ENCODE results near the gene HHAT.

The HHAT gene

DNA sequence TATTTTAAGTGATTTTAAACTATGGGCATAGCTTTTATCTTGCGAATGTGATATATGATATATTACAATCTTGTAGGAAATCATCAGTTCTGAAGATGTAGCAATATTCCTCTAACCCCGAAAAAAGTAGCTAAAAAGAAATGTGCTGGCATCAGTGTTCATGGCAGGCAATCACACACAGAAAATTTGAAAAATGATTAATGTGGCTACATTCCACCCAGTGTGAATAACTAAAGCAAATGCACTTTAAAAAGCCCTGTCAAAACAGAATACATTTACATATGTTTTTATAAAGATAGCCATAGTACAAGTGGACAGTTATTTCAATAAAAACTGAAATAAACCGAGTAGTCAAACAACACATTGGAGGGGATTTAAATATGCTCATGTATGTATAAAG is 260.2 kb downstream of the HHAT start:
- DNase-seq (ENCODE audit: low read depth in 2 of 2, low spot score in 1 of 2): no peak

DNA sequence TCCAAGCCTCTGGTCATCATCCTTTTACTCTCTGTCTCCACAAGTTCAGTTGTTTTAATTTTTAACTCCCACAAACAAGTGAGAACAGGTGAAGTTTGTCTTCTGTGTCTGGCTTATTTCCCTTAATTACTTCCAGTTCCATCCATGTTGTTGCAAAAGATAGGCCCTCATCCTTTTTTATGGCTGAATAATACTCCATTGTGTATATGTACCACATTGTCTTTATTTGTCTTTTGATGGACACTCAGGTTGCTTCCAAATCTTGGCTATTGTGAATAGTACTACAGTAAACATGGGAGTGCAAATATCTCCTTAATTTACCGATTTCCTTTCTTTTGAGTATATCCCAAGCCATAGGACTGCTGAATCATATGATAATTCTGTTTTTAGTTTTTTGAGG is 262.5 kb downstream of the HHAT start:
- no peak for DNase-seq (ENCODE audit: low read depth in 2 of 2, low spot score in 1 of 2)

DNA sequence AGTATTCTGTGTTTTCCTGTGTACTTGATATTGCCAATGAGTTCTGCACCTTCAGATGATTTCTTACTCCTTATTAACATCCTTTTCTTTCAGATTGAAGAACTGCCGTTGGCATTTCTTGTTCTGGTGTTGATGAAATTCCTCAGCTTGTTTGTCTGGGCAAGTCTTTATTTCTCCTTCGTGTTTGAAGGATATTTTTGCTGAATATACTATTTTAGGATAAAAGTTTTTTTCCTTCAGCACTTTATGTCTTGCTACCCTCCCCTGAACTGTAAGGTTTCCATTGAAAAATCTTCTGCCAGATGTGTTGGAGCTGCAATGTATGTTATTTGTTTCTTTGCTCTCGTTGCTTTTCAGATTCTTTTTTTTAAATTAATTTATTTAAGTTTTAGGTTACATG is 265.9 kb downstream of the HHAT start:
- DNase-seq (ENCODE audit: low read depth in 2 of 2, low spot score in 1 of 2): no peak

DNA sequence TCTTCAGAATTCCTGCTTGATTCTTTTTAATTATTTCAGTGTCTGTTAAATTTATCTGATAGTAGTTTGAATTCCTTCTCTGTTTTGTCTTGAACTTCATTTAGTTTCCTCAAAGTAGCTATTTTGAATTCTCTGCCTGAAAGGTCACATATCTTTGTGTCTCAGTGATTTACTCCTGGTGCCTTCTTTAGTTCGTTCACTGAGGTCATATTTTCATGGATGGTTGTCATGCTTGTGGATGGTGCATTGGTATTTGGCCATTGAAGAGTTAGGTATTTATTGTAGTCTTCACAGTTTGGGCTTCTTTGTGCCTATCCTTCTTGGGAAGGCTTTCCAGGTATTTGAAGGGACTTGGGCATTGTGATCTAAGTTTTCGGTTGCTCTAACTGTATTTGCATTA is 267.9 kb downstream of the HHAT start:
- DNase-seq (ENCODE audit: low read depth in 2 of 2, low spot score in 1 of 2): no peak

DNA sequence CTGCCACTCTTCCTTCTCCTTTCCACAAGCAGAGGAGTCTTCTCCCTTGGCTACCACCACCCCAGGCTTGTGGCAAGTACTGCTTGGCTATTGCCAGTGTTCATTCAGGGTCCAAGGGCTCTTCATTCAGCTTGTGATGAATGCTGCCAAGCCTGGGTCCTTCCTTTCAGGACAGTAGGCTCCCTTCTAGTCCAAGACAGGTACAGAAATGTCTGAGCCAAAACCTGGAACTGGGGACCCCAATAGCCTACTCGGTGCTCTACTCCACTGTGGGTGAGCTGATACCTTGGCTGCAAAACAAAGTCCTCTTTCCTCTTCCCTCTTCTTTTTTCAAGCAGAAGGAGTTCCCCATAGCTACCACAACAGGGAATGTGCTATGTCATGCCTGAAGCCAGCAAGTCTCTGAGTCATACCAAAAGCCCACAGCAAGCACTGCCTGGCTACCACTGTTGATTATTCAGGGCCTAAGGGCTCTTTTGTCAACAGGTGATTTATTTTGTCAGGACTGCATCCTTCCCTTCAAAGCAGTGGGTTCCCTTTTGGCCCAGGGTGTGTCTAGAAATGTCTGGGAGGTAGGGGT is 268.9 kb downstream of the HHAT start:
- DNase-seq (ENCODE audit: low read depth in 2 of 2, low spot score in 1 of 2): no peak

DNA sequence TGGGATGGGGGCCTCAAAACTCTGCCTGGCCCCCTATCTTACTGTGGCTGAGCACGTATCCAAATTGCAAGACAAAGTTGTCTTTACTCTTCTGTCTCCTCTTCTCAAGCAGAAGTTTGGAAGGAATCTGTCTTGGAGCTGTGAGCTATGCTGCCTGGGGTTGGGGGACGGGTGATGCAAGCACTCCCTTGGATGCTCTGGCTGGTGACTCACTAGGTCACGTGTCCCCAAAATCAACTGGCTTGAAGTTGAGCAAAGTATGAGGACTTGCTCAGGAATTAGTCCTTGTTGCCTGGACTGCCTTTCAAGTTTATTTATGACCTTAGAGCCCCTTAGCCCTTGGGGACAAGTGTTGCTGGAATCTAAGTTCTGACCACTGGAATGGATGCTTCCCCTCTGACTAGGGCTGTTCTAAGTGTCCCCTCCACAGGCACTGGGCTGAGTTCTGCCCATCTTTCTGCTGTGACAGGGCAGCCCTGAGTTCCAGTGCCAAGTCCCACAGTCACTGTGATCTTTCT is 269.5 kb downstream of the HHAT start:
- DNase-seq (ENCODE audit: low read depth in 2 of 2, low spot score in 1 of 2): no peak

DNA sequence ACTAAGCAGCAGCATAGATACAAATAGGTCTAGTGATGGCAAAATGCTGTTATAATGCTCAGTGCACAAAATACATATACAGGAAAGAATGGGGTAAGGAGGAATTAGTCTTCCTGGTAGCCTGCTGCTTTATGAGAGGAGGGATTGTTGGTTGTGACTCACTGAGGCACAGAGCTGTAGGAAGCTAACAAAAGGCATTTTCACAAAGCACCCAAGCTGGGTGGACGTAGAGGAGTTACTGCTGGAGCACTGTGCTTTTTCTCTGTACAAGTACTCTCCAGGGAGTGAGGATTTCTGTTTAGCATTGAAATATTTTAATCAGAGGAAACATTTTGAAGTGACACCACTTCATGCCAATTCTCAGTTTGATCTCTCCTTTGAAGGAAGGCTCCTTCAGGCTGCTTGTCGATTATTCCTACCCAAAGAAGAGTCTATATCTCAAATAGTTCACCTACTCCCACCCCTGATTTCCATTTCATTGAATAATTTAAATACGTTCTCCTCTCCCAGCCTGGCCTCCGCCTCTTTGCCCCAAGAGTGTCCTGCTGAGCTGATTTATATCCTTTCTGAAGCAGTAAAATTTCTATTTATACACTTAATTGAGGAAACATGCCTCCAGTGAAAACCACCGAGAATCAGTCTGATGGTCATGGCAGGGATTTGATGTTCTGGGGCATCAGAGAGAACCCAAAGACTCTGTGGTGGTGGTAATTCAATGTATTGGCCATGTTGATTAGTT is 271.9 kb downstream of the HHAT start:
- DNase-seq (ENCODE audit: low read depth in 2 of 2, low spot score in 1 of 2): no peak

DNA sequence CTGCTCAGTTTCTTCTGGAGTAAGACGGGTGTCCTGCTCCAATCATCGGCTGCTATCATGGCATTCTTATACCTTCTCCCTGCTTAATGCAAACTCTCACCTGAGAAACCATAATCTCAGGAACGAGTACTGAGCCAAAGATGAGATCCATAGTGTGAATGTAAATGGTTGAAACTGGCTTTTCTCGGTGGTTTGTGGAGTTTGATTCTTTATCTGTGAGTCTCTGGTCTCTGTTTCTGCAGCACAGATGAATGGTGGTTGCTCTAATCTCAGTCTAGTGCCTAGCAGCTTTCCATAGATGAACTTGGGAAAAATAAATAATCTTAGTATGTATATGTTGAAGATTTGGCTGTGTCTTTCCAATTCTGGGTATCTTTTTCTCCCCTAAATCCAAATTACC is 274.4 kb downstream of the HHAT start:
- DNase-seq (ENCODE audit: low read depth in 2 of 2, low spot score in 1 of 2): no peak

DNA sequence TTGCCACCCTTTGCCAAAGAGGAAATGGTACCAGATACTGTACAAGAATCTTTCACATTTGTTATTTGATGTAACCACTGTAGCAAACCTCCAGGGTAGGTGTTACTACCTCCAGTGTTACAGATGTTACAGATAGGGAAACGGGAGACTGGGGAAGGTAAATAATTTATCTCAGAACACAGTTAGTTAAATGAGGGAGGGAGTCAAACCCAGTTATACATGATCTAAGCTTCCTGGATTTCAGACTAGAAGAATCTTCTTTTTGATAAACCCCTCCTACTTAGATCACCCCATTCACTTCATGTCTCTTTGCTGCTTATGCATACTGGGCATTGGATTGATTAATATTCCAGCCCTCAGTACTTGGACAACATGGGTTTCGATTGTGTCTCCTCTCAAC is 276.4 kb downstream of the HHAT start:
- DNase-seq (ENCODE audit: low read depth in 2 of 2, low spot score in 1 of 2): no peak

DNA sequence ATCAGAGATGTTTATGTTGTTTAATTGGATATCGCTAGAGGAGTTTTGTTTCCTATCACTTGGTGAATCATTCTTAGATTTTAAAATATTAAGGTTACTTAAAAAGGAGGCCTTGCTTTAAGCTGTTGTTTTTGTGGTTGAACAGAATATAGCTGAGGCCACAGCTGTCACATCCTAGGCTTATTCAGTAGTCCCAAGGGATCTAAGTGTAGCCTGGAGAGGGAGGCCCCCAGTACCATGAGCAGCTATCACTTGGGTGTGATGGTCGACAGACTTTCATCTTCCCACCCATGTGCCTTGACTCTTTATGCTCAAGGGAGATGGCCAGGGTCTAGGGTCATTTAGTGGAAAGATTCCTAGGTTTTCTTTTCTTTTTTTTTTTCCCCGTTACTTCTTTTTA is 278.7 kb downstream of the HHAT start:
- DNase-seq (ENCODE audit: low read depth in 2 of 2, low spot score in 1 of 2): no peak

DNA sequence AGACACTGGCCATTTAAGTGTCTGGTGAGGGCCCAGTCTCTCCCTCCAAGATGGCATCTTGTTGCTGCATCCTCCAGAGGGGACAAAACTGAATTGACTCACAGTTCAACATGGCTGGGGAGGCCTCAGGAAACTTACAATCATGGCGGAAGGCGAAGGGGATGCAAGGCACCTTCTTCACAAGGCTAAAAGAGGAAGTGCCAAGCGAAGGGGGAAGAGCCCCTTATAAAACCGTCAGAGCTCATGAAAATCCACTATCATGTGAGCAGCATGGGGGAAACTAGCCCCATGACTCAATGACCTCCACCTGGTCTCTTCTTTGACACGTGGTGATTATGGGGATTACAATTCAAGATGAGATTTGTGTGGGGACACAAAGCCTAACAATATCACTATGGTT is 280.1 kb downstream of the HHAT start:
- no peak for DNase-seq (ENCODE audit: low read depth in 2 of 2, low spot score in 1 of 2)

DNA sequence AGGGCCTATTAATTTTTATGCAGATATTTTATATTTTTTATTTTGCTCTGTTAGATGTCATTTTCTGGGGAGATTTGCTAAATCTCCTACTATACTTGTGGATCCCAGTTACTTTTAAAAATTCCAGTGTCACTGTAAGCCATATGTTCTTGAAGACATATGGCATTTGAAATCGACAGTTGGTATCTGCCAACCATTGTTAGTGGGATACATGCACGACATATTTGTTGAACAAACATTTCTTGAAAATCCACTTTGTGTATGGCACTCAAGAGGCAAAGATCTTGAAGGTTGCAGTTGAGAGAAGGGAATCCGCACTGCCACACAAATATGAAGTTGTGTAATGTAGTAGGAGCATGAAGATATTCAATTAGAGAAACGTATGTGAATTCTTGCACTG is 287.7 kb downstream of the HHAT start:
- no peak for DNase-seq (ENCODE audit: low read depth in 2 of 2, low spot score in 1 of 2)

DNA sequence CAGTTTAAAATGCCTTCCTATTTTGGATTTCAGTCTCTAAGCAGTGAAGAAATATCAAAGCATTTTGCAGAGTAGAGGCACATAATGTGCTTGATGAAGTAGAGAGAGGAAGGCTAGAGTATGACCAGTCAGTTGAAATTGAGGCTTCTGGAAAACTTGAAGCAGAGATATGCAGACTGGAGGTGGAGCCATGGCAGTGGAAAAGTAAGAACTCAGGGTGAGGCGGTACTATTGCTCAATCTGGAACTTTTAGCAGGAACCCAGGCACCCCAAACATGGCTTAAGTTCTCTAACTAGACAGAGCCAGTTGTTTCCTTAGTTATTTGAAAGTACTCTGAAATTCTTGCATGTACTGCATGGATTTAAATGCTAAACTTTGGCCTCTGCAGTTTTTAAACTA is 288.6 kb downstream of the HHAT start:
- DNase-seq (ENCODE audit: low read depth in 2 of 2, low spot score in 1 of 2): no peak

DNA sequence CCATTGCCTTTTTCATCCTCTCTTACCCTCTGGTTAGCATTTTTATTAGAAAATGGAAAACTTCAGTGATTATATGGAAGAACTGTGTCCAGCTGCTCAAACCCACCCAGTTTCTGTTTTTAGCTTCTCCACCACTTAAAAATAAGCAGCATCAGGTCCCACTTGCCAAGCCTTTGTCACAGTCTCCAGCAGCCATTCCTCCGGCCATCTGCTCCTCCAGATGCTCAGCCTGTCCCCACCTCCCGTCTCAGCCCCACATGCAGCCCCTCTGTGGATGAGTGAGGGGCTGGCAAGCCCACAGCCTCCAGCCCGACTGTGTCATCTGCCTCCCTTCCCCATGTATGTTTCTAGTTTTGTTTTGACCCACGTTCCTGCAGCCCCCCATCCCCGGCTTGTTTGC is 289.7 kb downstream of the HHAT start:
- no peak for DNase-seq (ENCODE audit: low read depth in 2 of 2, low spot score in 1 of 2)

DNA sequence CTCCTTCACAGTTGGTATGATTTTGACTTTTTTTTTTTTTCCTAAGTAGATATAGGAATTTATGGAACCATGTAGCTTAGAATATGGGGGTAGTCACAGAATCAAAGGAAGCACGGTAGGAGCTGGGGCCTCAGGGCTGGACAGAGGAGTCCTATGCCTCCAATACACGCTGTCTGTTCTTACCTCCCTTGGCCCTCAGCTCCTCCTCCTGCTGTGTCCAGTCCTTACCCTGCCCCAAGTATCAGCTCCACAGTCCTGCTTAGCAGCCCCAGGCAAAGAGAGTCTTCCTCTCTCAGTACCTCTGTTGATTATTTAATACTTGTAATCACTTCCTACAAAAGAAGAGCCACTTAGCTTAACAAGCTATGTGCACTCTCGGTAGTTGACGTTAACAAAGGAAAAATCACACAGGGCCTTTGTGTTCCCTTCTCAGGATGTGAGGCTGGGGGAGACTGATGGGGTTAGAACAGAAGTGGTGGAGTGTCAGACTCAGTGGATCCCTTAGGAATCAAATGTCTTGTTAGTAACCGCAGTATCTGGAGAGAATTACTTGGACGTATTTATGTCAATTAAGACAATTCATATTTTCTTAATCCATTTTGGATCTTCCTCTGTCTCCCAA is 292.3 kb downstream of the HHAT start:
- DNase-seq (ENCODE audit: low read depth in 2 of 2, low spot score in 1 of 2): no peak

DNA sequence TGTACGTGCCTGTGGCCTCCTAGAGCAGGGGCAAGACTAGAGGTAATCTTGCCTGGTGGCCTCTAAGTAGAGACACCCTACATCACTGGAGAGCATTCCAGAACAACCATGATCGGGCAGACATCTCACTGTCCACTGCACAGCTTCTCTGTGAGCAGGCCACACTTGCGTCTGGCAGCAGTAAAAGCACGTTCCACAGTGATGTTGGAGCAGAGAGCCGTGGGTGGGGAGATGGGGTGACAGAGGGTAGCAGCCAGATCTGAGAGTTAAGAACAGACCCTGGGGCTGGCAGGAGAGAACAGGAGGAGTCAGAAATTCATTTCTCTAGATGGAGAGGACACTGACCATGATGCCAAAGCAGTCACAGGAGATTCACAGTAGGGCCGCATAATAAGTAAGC is 293.0 kb downstream of the HHAT start:
- DNase-seq (ENCODE audit: low read depth in 2 of 2, low spot score in 1 of 2): no peak

DNA sequence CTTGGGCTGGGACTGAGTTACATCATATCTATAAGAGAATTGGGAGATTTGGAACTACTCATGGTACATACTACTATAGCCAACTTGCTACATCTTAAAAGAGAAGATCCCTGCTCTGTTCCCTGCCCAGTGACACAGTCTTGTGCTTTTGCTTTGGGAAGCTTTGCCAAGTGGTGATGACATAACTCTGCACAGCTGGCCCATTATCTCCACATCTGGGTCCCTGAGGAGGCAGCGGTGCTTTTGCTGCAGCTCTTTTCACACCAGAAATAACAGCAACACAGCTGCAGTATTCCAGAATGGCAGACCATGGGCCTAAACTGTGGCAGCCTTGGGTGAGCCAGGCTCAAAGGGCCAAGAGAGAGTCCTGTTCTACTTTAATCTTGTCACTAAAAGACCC is 296.0 kb downstream of the HHAT start:
- no peak for DNase-seq (ENCODE audit: low read depth in 2 of 2, low spot score in 1 of 2)

DNA sequence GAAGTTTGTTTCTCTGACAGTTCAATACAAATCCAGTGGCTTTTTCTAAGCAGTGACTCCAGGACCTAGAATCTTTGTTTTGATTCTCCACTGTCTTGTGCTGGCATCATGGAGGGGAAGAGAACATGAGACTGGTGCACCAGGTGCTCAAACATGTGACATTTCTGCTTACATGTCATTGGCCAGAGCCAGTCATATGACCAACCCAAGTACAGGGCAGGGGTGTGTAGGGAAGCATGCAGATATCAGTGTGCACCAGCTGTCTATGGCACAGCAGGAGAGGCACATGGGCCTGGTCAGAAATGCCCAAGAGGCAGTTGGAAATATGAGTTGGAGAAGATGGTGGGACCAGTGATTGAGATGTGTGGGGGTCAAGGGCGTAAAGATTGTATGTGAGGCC is 297.0 kb downstream of the HHAT start:
- DNase-seq (ENCODE audit: low read depth in 2 of 2, low spot score in 1 of 2): no peak

DNA sequence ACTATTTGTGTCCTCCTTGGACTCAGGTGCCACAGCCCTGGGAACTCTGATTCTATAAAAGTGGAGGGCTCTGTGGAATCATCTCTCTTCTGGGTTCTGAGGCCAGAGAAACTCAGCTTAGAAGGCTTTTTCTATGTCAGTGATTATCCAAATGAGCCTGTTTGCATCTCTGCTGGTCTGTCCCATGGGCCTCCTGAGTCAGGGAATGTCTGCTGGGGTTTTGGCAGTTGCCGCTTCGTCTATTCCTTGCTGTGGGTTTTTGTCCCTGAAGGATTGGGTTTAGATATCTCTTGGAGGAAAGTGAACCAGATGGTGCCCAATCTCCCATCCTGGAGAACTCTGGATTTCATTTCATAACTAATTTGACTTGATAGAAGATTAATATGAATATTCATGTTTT is 297.6 kb downstream of the HHAT start:
- DNase-seq (ENCODE audit: low read depth in 2 of 2, low spot score in 1 of 2): no peak

DNA sequence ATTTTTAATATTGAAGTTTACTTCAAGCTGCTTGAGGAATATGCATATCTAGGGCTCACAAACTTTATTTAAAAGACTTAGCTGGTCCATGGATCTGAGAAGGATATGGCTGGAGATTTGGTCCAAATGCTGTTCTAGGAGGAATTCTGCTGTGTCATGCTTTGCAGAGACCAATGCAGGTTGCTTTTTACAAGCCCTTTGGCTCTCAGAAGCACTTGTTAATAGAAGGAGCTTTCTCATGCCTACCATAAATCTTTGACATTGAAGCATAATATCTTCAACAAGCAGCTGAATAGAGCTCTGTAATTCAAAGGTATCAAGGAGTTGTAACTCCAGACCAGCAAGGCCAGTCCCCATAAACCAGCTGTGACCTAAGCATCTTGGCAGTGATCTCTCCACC is 299.1 kb downstream of the HHAT start:
- DNase-seq (ENCODE audit: low read depth in 2 of 2, low spot score in 1 of 2): no peak

DNA sequence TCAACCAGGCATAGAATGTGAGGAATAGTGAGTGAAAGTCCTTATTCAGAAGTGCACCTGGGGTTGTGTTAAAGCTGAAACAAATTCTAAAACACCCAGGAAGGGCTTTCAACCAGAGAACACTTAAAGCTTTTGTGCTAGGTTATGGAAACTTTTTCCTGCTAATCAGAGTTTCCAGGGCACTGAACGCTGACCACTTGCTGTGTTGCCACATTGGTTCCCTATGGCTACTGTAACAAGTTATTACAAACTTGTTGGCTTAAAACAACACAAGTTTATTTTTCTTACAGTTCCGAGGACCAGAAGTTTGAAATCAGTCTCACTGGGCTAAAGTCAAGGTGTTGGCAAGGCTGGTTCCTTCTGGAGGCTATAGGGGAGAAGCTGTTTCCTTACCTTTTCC is 300.6 kb downstream of the HHAT start:
- DNase-seq (ENCODE audit: low read depth in 2 of 2, low spot score in 1 of 2): no peak

DNA sequence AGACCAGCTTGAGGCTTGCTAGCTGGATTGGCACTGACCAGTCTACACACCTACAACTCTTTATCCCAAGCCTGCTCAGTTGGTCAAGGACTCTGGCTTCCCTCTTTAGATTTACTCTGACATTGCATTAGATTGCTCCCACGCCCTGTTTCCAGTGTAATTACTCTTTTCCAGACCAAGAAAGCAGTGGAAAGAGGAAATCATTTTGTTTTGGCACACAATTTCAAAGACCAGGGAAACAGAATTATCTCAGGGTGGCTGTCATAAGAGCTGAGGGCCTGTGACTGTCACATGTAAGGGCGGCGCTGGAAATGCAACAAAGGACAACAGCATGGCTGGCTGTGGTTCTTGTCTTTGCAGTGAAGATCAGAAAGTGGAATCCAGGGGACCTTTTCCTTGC is 302.7 kb downstream of the HHAT start:
- DNase-seq (ENCODE audit: low read depth in 2 of 2, low spot score in 1 of 2): no peak

DNA sequence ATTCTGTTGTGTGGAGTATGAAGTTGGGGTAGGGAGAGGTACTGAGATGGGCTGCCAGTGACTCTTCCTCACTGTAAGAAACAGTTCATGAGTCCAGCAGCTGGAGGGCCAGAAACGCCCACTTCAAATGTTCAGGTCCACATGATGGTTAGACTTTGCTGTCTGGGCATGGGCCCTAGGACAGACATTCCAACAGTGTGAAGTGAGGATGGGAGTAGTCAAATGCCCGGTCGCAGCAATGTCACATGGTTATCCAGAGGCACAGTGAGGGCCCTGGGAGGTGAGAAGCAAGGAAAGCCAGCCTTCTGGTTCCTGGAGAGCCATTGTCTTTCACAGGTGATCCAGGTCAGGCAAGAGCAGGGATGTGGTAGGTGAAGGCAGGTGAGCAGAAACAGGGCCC is 304.4 kb downstream of the HHAT start:
- no peak for DNase-seq (ENCODE audit: low read depth in 2 of 2, low spot score in 1 of 2)

Data from stimulated activated CD8-positive, alpha-beta memory T cell treated with anti-CD3 and anti-CD28 coated beads, Interleukin-4, amount 100 ng/mL, for 1 hour (primary cell).